ENCODE data around the gene AGL. TPM values are rescaled to one million over a fixed set of nuclear protein-coding genes. Genes with fewer than 3 reads are reported as not detected.

The AGL gene
- polyA plus RNA-seq, 3 donors = 1.2 to 3.9 (median 1.3) TPM

DNA sequence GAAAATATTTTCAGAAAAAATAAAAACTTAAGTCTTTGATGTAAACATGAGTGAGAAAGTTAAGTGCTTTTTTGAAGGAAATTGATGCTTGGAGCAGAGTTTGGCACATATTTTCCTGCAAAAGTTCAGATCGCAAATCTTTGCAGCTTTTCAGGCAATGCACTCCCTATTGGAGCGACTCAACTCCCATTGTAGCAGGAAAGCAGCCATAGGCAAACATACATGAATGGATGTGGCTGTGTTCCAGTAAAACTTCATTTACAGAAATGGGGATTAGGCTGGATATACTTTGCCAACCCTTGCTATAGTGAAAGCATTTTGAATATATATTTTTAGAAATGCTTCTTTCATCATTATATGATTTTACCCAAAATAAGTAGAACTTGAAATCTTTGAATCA lies 8.1 kb downstream of the AGL start:
- H3K27me3 ChIP-seq (ENCODE audit: control insufficient read depth in 2 of 2, insufficient read depth in 2 of 2, low read length in 2 of 2) = no peaks in the 10 kb centered on the region
- H3K9ac ChIP-seq (ENCODE audit: insufficient read depth, low read length, poor library complexity, severe bottlenecking) = no peak overlapping the region
- H3K27ac Mint-ChIP-seq = no peak overlapping the region
- H2AFZ ChIP-seq (ENCODE audit: insufficient read depth, low read depth, low read length, poor library complexity, severe bottlenecking) = no peak overlapping the region
- H3K9me3 ChIP-seq (replicated peaks in 1 of 2; ENCODE audit: control insufficient read depth in 1 of 2, insufficient read depth in 1 of 2, low read length in 2 of 2) = peaks cover 0 to 8% of the 10 kb centered on the region in 2 donors
- no peaks in the 10 kb centered on the region for H3K4me1 ChIP-seq (ENCODE audit: control insufficient read depth in 1 of 2, insufficient read depth in 2 of 2, low read length in 2 of 2)
- H3K4me3 ChIP-seq (replicated peaks in 1 of 3; ENCODE audit: low read depth in 2 of 3, low read length in 3 of 3) = no peak overlapping the region
- H3K79me2 ChIP-seq (ENCODE audit: insufficient read depth, low read length) = no peaks in the 10 kb centered on the region
- peaks cover 3 to 21% (median 8%) of the 10 kb centered on the region in 7 donors for H3K9me3 Mint-ChIP-seq
- TF ChIP-seq, protein P1, sequence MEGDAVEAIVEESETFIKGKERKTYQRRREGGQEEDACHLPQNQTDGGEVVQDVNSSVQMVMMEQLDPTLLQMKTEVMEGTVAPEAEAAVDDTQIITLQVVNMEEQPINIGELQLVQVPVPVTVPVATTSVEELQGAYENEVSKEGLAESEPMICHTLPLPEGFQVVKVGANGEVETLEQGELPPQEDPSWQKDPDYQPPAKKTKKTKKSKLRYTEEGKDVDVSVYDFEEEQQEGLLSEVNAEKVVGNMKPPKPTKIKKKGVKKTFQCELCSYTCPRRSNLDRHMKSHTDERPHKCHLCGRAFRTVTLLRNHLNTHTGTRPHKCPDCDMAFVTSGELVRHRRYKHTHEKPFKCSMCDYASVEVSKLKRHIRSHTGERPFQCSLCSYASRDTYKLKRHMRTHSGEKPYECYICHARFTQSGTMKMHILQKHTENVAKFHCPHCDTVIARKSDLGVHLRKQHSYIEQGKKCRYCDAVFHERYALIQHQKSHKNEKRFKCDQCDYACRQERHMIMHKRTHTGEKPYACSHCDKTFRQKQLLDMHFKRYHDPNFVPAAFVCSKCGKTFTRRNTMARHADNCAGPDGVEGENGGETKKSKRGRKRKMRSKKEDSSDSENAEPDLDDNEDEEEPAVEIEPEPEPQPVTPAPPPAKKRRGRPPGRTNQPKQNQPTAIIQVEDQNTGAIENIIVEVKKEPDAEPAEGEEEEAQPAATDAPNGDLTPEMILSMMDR (IDR thresholded peaks at IDR 0.05) = no peak
- DNase-seq = no peak
- intact Hi-C loops (cut with micrococcal nuclease) = no loop called here
- no CpG with 5 or more reads among the region's 2 CpGs for WGBS (ENCODE audit: insufficient coverage)
- no peak overlapping the region for H3K4me2 ChIP-seq (replicated peaks; ENCODE audit: extremely low read depth, low read length, poor library complexity, severe bottlenecking)
- H3K36me3 ChIP-seq (replicated peaks in 1 of 2; ENCODE audit: control insufficient read depth in 1 of 2, insufficient read depth in 2 of 2, low read length in 2 of 2) = peaks cover 2 to 16% of the 10 kb centered on the region in 2 donors
- H4K20me1 ChIP-seq (ENCODE audit: insufficient read depth, low read length) = no peaks in the 10 kb centered on the region
- no peak overlapping the region for H3K4me3 Mint-ChIP-seq
- no peaks in the 10 kb centered on the region for H3K4me1 Mint-ChIP-seq
- H3K36me3 Mint-ChIP-seq = peaks cover 23 to 36% of the 10 kb centered on the region in 2 donors
- no peak overlapping the region for H3K27ac ChIP-seq (ENCODE audit: low read depth in 1 of 2, low read length in 2 of 2)
- H3K27me3 Mint-ChIP-seq (ENCODE audit: low read depth in 3 of 3) = peaks cover 0 to 2% (median 1%) of the 10 kb centered on the region in 3 donors

DNA sequence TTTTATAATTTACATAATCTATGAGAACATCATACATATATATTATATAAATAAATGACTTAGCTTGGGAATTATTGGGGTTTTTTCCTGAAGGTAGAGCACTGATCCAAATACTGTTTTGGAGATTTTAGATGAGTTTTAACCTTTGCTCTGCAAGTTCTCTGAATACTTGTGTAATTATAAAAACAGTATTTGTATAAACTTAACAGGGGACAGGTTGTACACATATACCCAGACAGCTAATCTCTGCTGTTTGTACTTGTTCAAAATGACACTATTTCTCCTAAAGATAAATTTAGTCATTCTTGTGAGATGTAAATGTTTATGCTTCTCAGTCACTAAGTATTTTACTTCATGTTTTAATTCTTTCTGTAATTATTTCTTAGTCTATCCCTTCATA lies 8.7 kb downstream of the AGL start:
- no peaks in the 10 kb centered on the region for H3K27me3 ChIP-seq (ENCODE audit: control insufficient read depth in 2 of 2, insufficient read depth in 2 of 2, low read length in 2 of 2)
- H3K4me2 ChIP-seq (replicated peaks; ENCODE audit: extremely low read depth, low read length, poor library complexity, severe bottlenecking) = no peak overlapping the region
- no peak overlapping the region for H3K27ac ChIP-seq (ENCODE audit: low read depth in 1 of 2, low read length in 2 of 2)
- H3K36me3 ChIP-seq (replicated peaks in 1 of 2; ENCODE audit: control insufficient read depth in 1 of 2, insufficient read depth in 2 of 2, low read length in 2 of 2) = peaks cover 2 to 14% of the 10 kb centered on the region in 2 donors
- H3K4me1 ChIP-seq (ENCODE audit: control insufficient read depth in 1 of 2, insufficient read depth in 2 of 2, low read length in 2 of 2) = no peaks in the 10 kb centered on the region
- H3K4me3 ChIP-seq (replicated peaks in 1 of 3; ENCODE audit: low read depth in 2 of 3, low read length in 3 of 3) = no peak overlapping the region
- TF ChIP-seq, protein P1 (IDR thresholded peaks at IDR 0.05) = no peak
- H2AFZ ChIP-seq (ENCODE audit: insufficient read depth, low read depth, low read length, poor library complexity, severe bottlenecking) = no peak overlapping the region
- H3K27me3 Mint-ChIP-seq (ENCODE audit: low read depth in 3 of 3) = peaks cover 0 to 2% (median 1%) of the 10 kb centered on the region in 3 donors
- H4K20me1 ChIP-seq (ENCODE audit: insufficient read depth, low read length) = no peaks in the 10 kb centered on the region
- H3K79me2 ChIP-seq (ENCODE audit: insufficient read depth, low read length) = no peaks in the 10 kb centered on the region
- intact Hi-C loops (cut with micrococcal nuclease) = no loop called here
- H3K27ac Mint-ChIP-seq = no peak overlapping the region
- H3K9ac ChIP-seq (ENCODE audit: insufficient read depth, low read length, poor library complexity, severe bottlenecking) = no peak overlapping the region
- DNase-seq = no peak
- H3K9me3 ChIP-seq (replicated peaks in 1 of 2; ENCODE audit: control insufficient read depth in 1 of 2, insufficient read depth in 1 of 2, low read length in 2 of 2) = peaks cover 0 to 8% of the 10 kb centered on the region in 2 donors
- no peaks in the 10 kb centered on the region for H3K4me1 Mint-ChIP-seq
- H3K36me3 Mint-ChIP-seq = peaks cover 22 to 38% of the 10 kb centered on the region in 2 donors
- peaks cover 3 to 20% (median 8%) of the 10 kb centered on the region in 7 donors for H3K9me3 Mint-ChIP-seq
- H3K4me3 Mint-ChIP-seq = no peak overlapping the region

All from CD14-positive monocyte (primary cell).